Smooth muscle cell of the brain vasculature (primary cell): ENCODE measurements around the gene COG1.

Source experiments
- DNase-seq: peaks from one replicate; pipeline ENCODE4 v3.0.0-alpha.2; 2012; ENCODE audit warnings: low read depth, low spot score

The COG1 gene

GRCh38 chr17:73227379-73227778 is 34.5 kb downstream of the COG1 start:
- no peak for DNase-seq

DNA sequence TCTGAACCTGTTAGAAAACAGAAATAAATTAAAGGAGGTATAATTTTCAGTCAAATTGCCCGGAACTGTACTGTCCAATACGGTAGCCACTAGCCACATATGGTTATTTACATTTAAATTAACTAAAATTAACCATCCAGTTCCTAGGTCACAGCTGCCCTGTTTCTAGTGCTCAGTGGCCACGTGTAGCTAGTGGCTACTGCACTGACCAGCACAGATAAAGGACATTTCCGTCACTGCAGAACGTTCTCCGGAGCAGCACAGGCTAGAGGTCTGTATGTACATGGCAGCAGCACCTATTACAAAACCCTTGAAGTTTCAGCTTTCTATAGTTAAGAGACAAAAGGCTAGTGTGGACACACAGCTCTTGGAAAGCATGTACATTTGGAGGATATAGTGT is 35.1 kb downstream of the COG1 start:
- no peak for DNase-seq

DNA sequence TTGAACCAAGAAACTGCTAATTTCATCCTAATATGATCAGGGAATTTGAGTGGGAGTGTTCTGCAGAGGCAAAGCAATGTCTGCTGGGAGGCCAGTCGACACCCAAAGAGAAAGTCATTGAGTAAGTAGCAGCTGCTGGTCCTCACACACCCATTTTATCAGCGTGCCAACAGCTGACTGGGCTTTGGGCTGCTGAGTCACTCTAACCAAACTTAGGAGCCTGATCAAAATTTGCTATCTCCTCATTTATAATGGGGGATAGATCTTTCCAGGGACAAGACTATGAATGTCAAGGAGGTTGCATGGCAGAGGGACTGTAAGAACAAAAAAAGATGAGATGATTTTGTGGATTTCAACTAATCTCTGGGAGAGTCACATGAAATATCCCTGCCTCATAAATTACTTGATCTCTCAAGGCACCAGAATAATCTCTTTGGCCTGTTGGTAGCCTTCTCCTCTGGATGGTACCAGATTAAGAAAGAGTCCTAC is 35.9 kb downstream of the COG1 start:
- DNase-seq = no peak

DNA sequence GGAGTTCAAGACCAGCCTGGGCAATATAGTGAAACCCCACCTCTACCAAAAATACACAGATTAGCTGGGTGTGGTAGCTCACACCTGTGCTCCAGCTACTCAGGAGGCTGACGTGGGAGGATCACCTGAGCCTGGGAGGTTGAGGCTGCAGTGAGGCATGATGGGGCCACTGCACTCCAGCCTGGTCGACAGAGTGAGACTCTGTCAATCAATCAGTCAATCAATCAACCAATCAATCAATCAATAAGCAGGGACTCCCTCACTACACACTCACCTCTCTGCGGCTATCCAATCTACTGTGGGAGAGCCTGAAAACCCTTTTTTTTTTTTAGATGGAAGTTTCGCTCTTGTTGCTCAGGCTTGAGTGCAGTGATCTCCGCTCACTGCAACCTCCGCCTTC is 37.2 kb downstream of the COG1 start:
- DNase-seq = no peak

GRCh38 chr17:73231395-73231794 is 38.5 kb downstream of the COG1 start:
- DNase-seq = no peak

DNA sequence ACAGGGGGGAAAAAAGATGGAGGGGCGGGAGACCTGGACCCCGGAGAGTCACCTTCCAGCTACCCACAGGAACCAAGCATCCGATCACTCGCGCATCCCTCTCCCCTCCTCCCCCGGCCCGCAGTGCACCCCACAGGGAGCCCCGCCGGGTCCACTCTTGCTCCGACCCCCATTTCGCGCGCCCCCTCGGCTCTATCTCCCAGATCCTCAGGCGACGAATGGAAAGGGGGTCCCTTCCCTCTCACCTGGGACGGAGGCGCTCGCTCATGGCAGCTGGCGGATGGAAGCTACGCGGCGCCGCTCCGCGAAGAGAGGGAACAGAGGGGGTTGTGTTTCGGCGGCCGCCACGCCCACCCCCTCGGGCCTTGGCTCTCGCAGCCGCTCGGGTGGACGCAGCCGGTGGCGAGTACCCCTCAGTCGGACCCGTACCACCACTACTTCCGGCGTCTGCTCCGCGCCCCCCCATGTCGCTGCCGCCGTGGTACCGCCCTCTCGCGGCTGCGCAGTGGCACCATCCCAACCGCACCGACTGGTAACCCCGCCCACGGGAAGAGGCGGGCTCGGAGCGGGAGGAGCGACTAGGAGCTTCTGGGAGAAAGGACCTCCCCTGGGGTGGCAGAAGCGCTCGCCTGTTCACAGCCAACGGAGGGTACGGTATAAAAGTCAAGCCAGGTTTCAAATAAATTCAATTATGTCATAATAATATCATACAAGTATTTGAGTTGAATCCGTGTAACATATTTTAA is 39.2 kb downstream of the COG1 start:
- peak; percentile 88 for DNase-seq

GRCh38 chr17:73232587-73233373 is 39.9 kb downstream of the COG1 start:
- no peak for DNase-seq

DNA sequence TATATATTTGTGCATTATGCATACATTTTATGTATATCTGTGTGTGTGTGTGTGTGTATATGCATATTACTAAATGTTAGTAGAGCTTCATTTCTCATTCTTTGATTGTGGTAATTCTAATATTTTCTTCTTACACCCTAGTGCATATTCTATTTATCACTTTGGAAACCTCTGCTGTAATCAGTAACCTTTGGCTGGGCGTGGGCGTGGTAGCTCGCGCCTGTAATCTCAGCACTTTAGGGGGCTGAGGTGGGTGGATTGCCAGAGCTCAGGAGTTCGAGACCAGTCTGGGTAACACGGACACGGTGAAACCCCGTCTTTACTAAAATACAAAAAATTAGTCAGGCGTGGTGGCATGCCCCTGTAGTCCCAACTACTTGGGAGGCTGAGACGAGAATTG is 41.9 kb downstream of the COG1 start:
- DNase-seq = no peak

DNA sequence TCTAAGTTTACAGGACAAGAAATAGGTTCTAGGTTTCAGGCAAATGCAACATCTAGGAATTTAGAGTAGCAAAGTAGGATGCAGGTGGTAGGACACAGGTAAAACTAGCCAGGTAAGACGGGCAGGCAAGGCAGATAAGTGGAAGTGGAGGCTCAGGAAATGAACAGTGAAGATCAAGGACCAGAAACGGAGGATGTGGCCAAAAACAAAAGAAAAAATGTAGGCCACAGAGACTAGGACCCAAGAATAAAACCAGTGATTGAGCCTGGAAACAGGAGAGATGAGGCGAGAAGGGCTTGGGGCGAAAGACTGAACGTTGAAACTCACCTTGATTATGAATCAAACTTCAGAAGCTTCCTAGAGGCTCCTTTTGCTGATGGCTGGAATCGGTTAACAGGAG is 44.9 kb downstream of the COG1 start:
- DNase-seq = no peak

DNA sequence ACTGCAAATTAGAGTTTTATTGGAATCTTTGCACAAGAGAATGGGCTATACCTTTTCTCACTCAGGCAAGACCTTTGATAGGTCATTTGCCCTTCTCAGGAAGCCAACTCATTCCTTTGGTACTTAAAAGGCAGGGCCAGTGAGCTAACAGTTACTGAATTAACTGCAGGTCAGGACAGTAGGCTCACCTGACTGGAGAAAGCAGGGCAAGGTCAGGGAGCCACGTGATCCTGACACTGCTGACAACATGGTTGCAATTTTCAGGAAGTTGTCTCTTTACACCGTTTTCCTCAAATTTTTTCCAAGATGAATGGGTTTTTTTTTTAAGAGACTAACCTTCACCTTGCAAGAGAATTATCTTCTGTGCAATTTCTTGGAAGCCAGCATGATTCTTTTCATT is 47.7 kb downstream of the COG1 start:
- no peak for DNase-seq

DNA sequence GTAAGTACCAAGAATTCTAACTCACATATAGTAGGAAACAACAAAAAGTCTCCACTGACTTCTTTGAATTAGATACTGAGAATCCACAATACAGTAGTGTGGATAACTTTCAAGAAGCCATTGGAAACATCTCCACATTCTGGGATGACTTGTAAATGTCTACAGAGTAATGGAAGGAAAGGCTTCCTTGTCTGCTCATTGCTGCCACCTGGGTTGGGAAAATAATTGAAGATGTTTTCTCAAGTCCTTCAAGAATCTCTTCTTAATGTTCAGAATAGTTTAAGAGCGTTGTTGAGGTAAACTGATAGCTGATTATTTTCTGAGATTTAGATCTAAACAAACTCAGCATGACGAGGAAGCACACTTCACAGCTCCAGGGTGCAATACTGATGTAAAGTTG is 54.9 kb downstream of the COG1 start:
- no peak for DNase-seq

- DNase-seq = no peak
Observed at GRCh38 chr17:73248532-73248931, 55.7 kb downstream of the COG1 start.

GRCh38 chr17:73249700-73250099 is 56.8 kb downstream of the COG1 start:
- no peak for DNase-seq

- DNase-seq = no peak
Observed at GRCh38 chr17:73250851-73251640, 58.2 kb downstream of the COG1 start.

DNA sequence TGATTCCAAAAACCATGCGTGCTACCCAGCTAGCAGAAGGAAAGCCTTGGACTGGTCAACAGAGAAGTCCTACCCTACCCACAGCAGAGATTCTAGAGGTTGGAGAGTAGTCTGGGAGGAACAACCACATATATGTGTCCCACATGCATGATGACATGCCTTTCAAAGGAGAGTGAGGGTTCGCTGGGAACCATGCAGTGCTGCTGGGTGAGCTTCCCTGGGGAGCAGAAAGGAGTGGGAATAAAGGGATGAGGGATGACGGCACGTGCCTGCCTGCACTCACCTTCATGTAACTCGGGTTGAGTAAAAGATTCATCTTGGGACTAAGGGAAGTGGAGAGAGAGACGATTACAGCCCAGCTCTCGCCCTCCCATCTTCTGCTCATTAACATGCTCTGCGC is 59.0 kb downstream of the COG1 start:
- DNase-seq = no peak

- DNase-seq = no peak
Observed at GRCh38 chr17:73255671-73256181, 62.9 kb downstream of the COG1 start.

GRCh38 chr17:73256220-73256619 is 63.4 kb downstream of the COG1 start:
- DNase-seq = no peak

DNA sequence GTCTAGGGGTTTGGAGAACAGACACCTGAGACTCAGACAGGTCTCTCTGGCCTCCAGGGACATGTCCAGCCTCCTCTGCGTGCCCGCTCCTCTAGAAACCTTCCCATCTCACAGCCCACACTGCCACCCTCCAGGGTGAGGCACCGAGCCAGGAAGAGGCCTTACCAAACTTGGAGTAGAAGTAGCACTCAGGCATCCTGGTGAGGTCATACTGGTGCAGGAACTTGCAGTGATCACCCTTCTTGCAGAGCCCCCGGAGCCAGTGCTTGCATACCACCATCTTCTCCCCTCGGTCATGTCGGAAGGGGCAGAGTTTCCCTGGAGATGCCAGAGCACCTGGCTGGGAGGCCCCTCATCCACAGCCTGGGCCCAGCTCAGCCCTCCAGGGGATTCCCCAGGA is 64.7 kb downstream of the COG1 start:
- no peak for DNase-seq
